Sigmoid colon (tissue), 4 donors: ENCODE results near the gene EXTL1.

Experiments used
- CTCF ChIP-seq, 4 experiments: fragments of 450-650 bp in 3 of 4; fragments of 200-600 bp in 1 of 4; IDR thresholded peaks; one replicate each; pipeline ENCODE4 v1.5.1; 2016 to 2019; ENCODE audit warnings: antibody characterized with exemption in 4 of 4, mild to moderate bottlenecking in 3 of 4, moderate library complexity in 2 of 4
- EP300 ChIP-seq, 4 donors: sonication (generic); formaldehyde crosslinking; IDR thresholded peaks; one replicate each; pipeline ENCODE4 v1.6.1; 2017; ENCODE audit warnings: antibody characterized with exemption in 4 of 4
- POLR2A ChIP-seq, 2 donors: fragments of 450-650 bp; IDR thresholded peaks; one replicate each; pipeline ENCODE4 v1.6.1; 2016; ENCODE audit warnings: antibody characterized with exemption in 2 of 2, mild to moderate bottlenecking in 2 of 2, moderate library complexity in 2 of 2
- POLR2AphosphoS5 ChIP-seq, 4 donors: sonication (generic); formaldehyde crosslinking; IDR thresholded peaks; one replicate each; pipeline ENCODE4 v1.6.1; 2017; ENCODE audit warnings: antibody characterized with exemption in 4 of 4

GRCh38 chr1:25973610-25974321 is 47.8 kb upstream of the EXTL1 start:
- TF ChIP-seq EP300 (IDR thresholded peaks at IDR 0.05) (no peak), POLR2A (IDR thresholded peaks at IDR 0.05) (no peak), CTCF (IDR thresholded peaks at IDR 0.05) (no peak), POLR2AphosphoS5 (IDR thresholded peaks at IDR 0.05) (peak in 2 of 4 donors; percentile 28 to 29)
